Measurements from ENCODE around the gene ABHD16B.

The ABHD16B gene

GRCh38 chr20:63881451-63882226, 20.3 kb downstream of the ABHD16B start:
- DNase-seq, result no peak

DNA sequence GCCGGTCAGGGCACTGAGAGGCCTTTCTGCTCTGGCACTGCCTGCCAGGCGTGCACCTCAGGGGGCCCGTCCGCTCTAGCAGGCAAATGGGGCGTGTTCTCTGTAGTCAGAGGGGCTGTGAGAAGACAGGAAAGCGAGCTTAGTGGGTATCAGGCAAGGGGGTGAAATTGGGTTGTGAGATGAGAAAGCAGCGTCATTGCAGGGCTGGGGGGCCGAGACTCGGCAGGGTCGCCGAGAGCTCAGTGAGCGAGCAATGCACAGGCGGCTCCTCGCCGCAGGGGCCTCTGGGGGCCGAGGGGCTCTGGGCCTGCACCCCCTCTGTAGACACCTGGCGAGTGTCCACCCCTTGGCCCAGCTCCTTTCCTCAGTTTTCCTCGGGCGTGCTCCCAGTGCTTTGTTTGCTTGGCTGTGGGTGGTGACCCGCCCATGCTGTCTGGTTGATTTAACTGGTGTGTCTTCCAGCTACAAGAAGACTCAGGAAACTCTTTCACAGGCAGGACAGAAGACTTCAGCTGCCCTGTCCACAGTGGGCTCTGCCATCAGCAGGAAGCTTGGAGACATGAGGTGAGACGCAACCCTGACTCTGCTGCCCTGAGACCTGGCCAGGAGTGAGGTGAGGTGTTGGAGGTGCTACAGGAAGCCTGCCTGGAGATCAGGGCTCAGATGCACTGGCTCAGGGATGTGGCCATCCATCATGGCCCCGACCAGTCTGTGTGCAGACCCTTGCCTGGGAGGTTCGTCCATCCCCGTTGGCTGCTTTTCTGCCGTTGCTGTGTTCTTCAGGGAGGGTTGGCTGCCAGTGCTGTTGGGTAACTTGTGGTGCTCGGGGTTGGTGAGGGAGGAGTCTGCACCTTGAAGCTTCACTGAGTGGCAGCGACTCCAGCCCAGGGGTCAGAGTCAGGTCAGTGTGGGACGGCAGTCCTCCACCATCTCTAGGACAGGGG, 21.2 kb downstream of the ABHD16B start:
- no peak for DNase-seq

- DNase-seq, result no peak
Observed at GRCh38 chr20:63883201-63883593, 21.9 kb downstream of the ABHD16B start.

- no peak for DNase-seq
Observed at GRCh38 chr20:63884506-63885263, 23.4 kb downstream of the ABHD16B start.

GRCh38 chr20:63885264-63886053, 24.2 kb downstream of the ABHD16B start:
- DNase-seq, result no peak

- no peak for DNase-seq
Observed at GRCh38 chr20:63886054-63886419, 24.7 kb downstream of the ABHD16B start.

GRCh38 chr20:63886921-63887320, 25.6 kb downstream of the ABHD16B start:
- DNase-seq, result no peak

- no peak for DNase-seq
Observed at GRCh38 chr20:63889241-63890200, 28.2 kb downstream of the ABHD16B start.

DNA sequence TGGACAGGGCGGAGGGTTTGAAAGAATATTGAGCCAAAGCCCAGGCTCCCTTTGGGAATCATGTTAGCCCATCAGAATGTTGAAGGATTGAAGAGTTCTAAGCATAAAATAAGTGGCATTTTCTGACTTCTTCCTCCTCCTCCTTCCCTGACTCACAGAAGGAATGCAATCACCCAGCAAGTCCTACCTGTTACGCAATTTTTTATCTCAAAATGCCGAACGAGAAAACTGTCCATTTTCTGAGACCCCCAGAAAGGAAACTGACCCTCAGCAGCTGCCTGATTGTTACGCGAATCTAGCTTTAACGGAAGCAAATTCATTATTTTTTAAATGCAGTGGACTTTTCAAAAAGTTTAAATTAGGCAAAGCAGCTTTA, 28.9 kb downstream of the ABHD16B start:
- no peak for DNase-seq

- DNase-seq, result no peak
Observed at GRCh38 chr20:63890616-63891015, 29.3 kb downstream of the ABHD16B start.

DNA sequence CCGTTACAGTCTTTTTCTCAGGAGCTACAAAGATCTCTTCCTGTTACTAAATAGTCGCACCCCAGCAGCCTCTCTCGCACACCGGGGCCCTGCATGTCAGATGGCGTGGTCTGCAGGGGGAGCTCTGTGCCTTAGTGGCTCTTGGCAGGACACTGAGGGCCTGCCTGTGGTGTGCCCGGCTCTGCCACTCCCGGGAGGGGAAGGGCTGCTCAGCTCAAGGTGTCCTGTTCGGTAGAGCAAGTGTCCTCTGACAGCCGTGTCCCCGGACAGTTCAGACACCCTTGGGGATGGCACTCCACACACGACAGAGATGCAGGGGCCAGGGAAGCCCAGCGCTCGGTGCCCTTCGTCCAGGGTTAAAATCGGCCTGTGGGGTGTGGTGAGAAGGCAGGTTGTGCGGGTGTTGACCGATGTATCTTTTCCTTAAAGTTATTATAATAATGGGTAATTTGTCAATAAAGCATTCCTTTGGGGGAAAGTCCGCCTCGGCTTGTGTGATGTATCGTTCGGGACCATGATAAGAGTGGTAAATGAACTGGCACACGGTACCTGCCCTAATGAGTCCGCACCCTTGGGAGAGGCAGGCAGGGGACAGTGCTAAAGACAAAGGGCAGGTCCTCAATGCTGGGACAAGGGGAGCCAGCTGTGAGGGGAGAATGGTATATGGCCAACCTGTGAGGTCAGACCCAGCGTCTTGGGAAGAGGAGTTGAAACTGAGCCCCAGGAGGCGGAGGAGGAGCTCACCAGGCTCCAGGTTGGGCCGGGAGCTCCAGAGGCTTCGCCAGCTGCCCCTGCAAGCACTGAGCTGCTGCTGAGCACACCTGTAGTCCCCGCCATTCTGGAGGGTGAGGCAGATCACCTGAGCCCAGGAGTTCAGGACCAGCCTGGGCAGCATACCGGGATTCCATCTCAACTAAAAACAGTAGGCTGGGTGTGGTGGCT, 30.0 kb downstream of the ABHD16B start:
- DNase-seq, result no peak

DNA sequence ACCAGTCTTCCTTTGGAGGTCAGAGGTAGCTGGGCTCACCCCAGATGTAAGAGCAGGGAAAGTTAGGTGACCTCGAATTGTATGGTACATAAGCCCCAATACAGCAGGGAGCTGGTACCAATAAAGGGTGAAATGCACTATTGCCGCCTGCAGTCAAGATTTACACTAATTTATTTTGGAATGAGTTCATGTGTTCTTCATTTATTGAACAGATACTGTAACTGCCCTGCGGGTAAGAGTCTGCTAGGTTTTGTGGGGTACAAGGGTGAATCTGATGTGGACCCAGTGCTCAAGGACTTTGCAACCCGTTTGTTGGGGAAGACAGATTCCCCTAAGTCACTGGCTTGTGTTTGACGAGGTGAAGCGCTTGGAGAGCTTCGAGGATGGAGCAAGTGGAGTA, 31.1 kb downstream of the ABHD16B start:
- no peak for DNase-seq

GRCh38 chr20:63893999-63894357, 32.7 kb downstream of the ABHD16B start:
- DNase-seq, result no peak

- peak; percentile 94 to 98 for DNase-seq
Observed at GRCh38 chr20:63894358-63895201, 33.3 kb downstream of the ABHD16B start, which contains the start of gene DNAJC5. Gene DNAJC5 (plus strand): TSS chr20:63895126. CDS start chr20:63928346, 33,220 bp downstream.

- no peak for DNase-seq
Observed at GRCh38 chr20:63895202-63895951, 34.1 kb downstream of the ABHD16B start.

DNA sequence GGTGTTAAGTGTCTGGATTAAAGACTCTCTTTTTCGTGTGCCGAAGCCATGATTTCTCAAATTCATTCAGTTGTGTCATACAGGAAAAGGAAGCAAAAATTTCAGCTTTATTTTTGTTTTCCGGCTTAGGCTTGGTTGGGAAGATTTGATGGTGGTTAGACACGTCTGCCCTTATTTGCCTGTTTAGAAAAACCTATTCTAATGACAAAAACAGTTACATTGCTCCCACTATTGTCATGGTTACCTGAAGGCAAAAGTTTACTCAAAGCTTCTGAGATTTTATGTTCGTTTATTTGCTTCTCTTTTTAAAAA, 34.6 kb downstream of the ABHD16B start:
- no peak for DNase-seq

DNA sequence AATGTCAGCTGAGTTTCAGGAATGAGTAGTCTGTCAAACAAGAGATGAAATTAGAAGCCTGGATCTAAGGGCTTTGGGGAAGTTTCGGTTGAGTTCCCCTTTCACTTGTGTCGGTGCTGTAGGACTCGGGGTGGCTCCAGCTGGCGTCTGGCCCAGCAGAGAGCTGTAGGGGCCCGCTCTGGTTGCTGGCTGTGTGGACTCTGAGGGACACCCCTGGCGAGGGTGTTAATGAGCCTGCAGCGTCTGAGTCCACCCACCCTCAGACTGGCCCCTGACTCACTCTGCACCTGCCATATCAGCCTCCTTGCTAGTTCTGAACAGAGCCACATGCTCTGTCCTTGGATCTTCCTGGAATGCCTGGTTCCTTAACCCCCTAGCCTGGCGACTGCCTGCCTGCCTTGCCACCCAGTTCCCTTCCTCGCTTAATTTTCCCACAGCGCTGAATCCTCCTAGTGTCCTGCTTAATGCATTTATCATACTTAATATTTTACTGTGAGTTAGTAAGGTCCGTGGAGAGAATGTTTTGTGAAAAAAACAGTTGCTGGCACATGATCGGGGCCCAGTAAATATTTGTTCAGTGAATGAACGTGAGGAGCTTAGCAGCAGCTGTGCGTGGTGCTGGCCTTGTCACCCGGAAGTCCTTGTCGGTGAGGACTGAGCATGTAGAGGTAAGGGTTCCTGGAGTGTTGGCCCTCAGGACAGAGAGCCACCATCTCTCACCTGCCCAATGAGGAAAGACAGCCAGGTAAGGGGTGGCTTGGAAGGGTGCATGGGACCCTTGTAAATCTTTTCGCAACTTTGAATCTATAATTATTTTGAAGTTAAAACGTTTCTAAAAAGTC, 35.2 kb downstream of the ABHD16B start:
- DNase-seq, result peak; percentile 76 to 87
